Measurements from ENCODE around the gene PLAAT2.

DNA sequence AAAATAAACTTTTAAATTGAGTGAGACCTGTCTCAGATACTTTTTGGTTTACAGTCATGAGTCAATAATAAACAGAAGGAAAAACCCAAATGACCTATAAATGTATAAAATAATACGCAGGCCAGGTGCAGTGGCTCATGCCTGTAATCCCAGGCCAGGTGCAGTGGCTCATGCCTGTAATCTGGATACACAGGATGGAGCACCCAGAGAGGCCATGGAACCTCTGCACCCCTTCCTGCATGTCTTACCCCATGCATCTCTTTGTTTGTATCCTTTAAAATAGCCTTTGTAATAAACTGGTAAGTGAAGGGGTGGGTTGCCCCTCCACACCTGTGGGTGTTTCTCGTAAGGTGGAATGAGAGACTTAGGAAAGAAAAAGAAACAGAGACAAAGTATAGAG lies 35.5 kb downstream of the PLAAT2 start:
- TF ChIP-seq, protein P1, sequence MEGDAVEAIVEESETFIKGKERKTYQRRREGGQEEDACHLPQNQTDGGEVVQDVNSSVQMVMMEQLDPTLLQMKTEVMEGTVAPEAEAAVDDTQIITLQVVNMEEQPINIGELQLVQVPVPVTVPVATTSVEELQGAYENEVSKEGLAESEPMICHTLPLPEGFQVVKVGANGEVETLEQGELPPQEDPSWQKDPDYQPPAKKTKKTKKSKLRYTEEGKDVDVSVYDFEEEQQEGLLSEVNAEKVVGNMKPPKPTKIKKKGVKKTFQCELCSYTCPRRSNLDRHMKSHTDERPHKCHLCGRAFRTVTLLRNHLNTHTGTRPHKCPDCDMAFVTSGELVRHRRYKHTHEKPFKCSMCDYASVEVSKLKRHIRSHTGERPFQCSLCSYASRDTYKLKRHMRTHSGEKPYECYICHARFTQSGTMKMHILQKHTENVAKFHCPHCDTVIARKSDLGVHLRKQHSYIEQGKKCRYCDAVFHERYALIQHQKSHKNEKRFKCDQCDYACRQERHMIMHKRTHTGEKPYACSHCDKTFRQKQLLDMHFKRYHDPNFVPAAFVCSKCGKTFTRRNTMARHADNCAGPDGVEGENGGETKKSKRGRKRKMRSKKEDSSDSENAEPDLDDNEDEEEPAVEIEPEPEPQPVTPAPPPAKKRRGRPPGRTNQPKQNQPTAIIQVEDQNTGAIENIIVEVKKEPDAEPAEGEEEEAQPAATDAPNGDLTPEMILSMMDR (IDR thresholded peaks at IDR 0.05), result no peak
- TF ChIP-seq POLR2AphosphoS5 (IDR thresholded peaks at IDR 0.05), result no peak
- TF ChIP-seq POLR2A (IDR thresholded peaks at IDR 0.05), result no peak

All from breast epithelium (tissue), 3 donors.